ENCODE data around the gene GPR42.

Gene GPR42

DNA sequence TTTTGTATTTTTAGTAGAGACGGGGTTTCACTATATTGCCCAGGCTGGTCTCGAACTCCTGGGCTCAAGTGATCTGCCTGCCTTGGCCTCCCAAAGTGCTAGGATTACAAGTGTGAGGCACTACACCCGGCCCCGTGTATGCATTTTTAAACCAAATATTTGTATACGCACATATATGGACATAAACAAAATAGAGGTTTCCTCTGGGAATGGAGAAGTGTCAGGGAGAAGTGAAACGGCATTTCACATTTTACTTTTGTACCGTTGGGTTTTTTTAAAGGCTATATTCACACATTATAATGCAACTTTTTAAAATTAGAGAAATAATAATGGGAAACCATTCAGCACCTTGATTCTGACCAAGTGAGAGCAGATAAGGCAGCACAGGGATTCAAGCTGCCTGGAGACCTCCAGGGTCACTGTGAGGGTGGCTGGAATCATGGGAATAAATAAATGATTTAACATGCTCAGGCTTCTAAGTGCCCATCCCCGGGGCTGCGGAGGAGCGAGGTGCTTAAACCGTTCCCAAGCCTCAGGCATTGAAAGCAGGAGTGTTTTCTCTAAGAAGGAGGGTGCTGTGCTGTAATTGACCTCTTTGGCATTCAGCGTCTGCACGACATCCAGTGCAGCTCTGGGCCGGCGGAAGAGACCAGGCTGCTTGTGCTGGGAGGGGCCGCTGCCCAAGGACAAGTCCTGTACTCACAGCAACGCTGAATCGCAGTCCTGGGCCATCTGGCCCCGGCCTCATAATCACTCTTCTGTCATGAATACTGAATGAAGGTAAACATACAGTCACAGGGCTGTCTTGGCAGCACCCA lies 24.7 kb downstream of the GPR42 start:
- H3K4me3 ChIP-seq (ENCODE audit: low read depth, low read length) = no peak overlapping the region
- DNase-seq (ENCODE audit: low read depth, low spot score) = no peak
- in situ Hi-C loops (cut with HindIII; ENCODE audit: low sequenced_read_pairs) = no loop called here
- TF ChIP-seq, protein P1, sequence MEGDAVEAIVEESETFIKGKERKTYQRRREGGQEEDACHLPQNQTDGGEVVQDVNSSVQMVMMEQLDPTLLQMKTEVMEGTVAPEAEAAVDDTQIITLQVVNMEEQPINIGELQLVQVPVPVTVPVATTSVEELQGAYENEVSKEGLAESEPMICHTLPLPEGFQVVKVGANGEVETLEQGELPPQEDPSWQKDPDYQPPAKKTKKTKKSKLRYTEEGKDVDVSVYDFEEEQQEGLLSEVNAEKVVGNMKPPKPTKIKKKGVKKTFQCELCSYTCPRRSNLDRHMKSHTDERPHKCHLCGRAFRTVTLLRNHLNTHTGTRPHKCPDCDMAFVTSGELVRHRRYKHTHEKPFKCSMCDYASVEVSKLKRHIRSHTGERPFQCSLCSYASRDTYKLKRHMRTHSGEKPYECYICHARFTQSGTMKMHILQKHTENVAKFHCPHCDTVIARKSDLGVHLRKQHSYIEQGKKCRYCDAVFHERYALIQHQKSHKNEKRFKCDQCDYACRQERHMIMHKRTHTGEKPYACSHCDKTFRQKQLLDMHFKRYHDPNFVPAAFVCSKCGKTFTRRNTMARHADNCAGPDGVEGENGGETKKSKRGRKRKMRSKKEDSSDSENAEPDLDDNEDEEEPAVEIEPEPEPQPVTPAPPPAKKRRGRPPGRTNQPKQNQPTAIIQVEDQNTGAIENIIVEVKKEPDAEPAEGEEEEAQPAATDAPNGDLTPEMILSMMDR (IDR thresholded peaks at IDR 0.05; ENCODE audit: low read depth, low read length) = no peak

DNA sequence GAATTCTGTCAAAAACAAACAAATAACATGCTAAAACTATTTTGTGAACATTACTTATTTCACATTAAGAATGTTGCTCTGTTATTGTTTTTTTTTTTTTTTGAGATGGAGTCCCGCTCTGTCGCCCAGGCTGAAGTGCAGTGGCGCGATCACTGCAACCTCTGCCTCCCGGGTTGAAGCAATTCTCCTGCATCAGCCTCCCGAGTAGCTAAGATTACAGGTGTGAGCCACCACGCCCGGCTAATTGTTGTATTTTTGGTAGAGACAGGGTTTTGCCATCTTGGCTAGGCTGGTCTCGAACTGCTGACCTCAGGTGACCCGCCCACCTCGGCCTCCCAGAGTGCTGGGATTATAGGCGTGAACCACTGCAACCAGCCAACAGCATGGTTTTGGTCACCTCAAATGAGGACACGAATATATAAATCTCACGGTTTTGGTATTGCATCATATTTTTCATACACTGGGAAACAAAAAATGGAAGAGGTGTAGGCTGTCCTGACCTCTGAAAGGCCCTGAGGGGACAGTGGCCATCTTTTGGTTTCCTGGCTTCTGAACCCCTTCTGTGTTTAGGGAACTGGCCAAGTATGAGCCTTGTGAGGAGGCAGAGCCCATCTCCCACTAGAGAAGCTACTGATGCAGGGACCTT lies 25.5 kb downstream of the GPR42 start:
- TF ChIP-seq, protein P1 (IDR thresholded peaks at IDR 0.05; ENCODE audit: low read depth, low read length) = no peak
- no peak overlapping the region for H3K4me3 ChIP-seq (ENCODE audit: low read depth, low read length)
- in situ Hi-C loops (cut with HindIII; ENCODE audit: low sequenced_read_pairs) = no loop called here
- DNase-seq (ENCODE audit: low read depth, low spot score) = no peak

DNA sequence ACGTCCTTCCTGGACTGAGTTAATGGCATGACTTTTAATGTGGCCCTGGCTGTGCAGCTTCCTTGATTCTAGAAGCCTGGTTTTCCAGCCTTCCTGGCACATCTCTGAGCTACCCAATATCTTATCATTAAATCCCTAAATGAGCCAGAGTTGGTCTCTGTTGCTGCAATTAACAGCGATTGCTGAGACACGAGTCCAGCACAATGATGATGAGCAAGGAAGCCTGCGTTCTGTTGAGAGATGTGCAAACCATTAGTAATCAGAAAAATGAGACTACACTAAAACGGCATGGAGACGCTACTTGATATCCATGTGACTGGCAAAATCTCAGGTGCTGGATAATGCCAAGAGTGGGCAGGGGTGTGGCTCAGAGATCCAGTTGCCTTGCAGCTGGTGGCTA lies 26.2 kb downstream of the GPR42 start:
- in situ Hi-C loops (cut with HindIII; ENCODE audit: low sequenced_read_pairs) = no loop called here
- H3K4me3 ChIP-seq (ENCODE audit: low read depth, low read length) = no peak overlapping the region
- DNase-seq (ENCODE audit: low read depth, low spot score) = no peak
- TF ChIP-seq, protein P1 (IDR thresholded peaks at IDR 0.05; ENCODE audit: low read depth, low read length) = no peak

DNA sequence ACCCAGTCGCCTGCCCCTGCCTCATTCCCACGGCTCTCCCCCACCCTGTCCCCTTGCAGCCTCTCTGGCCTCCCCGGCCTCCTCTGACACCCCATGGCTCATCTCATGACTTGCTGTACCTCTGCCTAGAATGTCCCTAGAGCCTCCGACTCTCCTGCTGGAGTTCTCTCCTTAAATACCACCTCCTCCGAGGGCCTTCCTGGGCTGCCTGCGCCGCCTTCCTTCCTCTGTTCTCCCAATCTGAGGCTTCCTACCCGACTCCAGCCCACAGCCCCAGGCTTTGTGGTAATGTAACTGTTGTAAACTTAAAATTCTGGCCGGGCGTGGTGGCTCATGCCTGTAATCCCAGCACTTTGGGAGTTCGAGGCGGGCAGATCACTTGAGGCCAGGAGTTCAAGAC lies 27.7 kb downstream of the GPR42 start:
- in situ Hi-C loops (cut with HindIII; ENCODE audit: low sequenced_read_pairs) = no loop called here
- TF ChIP-seq, protein P1 (IDR thresholded peaks at IDR 0.05; ENCODE audit: low read depth, low read length) = no peak
- DNase-seq (ENCODE audit: low read depth, low spot score) = no peak
- H3K4me3 ChIP-seq (ENCODE audit: low read depth, low read length) = no peak overlapping the region

DNA sequence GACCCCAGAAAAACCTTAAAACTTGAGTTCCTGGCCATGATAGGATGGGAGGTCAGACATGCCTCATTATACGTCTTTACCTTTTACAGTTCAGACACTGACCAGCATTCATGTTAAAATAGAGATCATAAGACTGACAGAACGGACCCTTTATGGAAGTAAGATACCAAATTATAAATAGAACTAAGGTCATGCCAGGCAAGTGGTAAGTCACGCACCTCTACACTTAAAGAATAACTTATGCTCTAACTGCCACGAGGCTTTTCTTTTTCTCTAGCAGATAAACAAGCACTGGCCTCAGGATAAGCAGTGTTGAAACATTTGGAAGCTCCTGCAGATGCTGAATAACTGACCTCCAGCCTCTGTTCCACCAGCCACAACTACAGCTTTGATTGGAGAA lies 28.4 kb downstream of the GPR42 start:
- in situ Hi-C loops (cut with HindIII; ENCODE audit: low sequenced_read_pairs) = no loop called here
- DNase-seq (ENCODE audit: low read depth, low spot score) = no peak
- no peak overlapping the region for H3K4me3 ChIP-seq (ENCODE audit: low read depth, low read length)
- TF ChIP-seq, protein P1 (IDR thresholded peaks at IDR 0.05; ENCODE audit: low read depth, low read length) = no peak

DNA sequence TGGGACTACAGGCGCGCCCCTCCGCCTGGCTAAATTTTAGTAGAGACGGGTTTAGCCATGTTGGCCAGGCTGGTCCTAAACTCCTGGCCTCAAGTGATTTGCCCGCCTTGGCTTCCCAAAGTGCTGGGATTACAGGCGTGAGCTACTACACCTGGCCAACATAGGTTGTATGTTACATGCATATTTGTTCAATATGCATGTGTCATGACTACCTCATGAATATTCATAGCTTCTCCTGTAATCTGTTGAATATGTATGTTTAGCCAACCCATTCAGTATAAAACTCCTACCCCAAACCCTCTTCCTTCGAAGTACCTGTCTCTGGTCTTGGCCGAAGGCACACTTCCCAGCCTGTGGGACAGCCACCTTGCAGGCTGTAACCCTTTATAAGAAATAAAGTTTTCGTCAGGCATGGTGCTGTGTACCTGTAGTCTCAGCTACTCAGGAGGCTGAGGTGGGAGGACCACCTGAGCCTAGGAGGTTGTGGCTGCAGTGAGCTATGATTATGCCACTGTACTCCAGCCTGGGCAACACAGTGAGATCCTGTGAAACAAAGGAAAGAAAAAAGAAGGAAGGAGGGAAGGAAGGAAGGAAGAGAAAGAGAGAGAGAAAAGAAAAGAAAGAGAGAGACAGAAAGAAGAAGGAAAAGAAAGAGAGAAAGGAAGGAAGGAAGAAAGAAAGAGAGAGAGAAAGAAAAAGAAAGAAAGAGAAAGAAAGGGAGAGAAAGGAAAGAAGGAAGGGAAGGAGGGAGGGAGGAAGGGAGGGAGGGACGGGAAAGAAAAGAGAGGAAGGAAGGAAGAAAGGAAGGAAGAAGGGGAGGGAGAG lies 29.3 kb downstream of the GPR42 start:
- in situ Hi-C loops (cut with HindIII; ENCODE audit: low sequenced_read_pairs) = no loop called here
- TF ChIP-seq, protein P1 (IDR thresholded peaks at IDR 0.05; ENCODE audit: low read depth, low read length) = no peak
- no peak overlapping the region for H3K4me3 ChIP-seq (ENCODE audit: low read depth, low read length)
- no peak for DNase-seq (ENCODE audit: low read depth, low spot score)

Measured in astrocyte of the spinal cord (primary cell).